ENCODE data around the gene MBD3L2B.
"Not testable (repeated sequence)": the region's sequence is repeated elsewhere in the genome, so short reads cannot be mapped to it uniquely, and the experiment has no call there.

- TF ChIP-seq CTCF (IDR thresholded peaks at IDR 0.05; ENCODE audit: low read length); EZH2phosphoT487 (IDR thresholded peaks at IDR 0.05; ENCODE audit: low read length); EZH2 (optimal IDR thresholded peaks at IDR 0.05; ENCODE audit: low read depth, low read length): not testable (repeated sequence)
Observed at GRCh38 chr19:7058576-7058975, 37.3 kb upstream of the MBD3L2B start, which contains the start of gene MBD3L3.
